Measurements from ENCODE around the gene CYP39A1.

CYP39A1 gene

GRCh38 chr6:46513533-46513932 lies 139.1 kb downstream of the CYP39A1 start:
- no peak overlapping the region for H3K27ac ChIP-seq
- TF ChIP-seq, protein P1, sequence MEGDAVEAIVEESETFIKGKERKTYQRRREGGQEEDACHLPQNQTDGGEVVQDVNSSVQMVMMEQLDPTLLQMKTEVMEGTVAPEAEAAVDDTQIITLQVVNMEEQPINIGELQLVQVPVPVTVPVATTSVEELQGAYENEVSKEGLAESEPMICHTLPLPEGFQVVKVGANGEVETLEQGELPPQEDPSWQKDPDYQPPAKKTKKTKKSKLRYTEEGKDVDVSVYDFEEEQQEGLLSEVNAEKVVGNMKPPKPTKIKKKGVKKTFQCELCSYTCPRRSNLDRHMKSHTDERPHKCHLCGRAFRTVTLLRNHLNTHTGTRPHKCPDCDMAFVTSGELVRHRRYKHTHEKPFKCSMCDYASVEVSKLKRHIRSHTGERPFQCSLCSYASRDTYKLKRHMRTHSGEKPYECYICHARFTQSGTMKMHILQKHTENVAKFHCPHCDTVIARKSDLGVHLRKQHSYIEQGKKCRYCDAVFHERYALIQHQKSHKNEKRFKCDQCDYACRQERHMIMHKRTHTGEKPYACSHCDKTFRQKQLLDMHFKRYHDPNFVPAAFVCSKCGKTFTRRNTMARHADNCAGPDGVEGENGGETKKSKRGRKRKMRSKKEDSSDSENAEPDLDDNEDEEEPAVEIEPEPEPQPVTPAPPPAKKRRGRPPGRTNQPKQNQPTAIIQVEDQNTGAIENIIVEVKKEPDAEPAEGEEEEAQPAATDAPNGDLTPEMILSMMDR (conservative IDR thresholded peaks at IDR 0.05), result no peak

- no peak overlapping the region for H3K27ac ChIP-seq
- TF ChIP-seq, protein P1 (conservative IDR thresholded peaks at IDR 0.05), result no peak
Measured at GRCh38 chr6:46511320-46511719, 141.3 kb downstream of the CYP39A1 start.

DNA sequence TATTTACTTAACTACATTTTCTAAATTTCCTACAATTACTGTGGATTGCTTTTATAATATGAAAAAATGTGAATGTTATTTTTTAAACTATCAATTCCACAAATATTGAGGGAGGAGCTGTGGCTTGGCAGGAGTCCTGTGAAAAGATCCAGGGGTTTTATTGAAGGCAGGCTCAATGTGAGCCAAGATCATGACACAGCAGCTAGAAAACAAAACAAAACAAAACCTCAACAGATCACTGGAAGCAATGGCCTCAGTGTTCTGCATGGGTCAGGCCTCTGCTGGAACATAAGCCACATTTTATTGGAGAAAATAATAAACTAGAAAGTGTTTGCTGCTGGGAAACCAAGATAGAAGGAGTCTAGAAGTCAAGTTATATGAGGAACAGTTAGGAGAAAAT lies 142.0 kb downstream of the CYP39A1 start:
- TF ChIP-seq, protein P1 (conservative IDR thresholded peaks at IDR 0.05), result no peak
- no peak overlapping the region for H3K27ac ChIP-seq

DNA sequence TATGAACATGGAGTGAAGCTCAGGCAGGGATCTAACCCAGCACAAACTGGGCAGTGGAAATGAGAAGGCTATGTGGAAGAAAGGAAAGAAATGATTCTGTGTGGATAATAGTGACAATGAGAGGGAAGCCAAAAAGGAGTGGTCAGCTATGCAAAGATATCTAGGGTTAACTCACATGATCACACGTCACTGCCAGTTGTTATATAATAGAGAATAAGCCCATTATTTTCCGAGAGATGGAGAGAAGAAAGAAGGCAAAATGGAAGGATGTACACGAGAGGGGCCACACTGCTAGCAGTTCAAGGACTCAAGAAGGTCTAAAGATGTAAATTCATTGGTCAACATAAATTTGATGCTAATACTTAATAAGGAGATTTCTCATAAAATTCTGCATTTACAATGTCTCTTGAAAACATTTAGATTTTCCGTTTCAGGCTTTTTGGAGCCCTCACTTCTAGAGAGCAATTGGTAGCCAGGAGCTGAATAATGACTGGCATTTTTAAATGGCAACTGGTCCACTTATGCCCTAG lies 142.6 kb downstream of the CYP39A1 start:
- TF ChIP-seq, protein P1 (conservative IDR thresholded peaks at IDR 0.05), result no peak
- no peak overlapping the region for H3K27ac ChIP-seq

DNA sequence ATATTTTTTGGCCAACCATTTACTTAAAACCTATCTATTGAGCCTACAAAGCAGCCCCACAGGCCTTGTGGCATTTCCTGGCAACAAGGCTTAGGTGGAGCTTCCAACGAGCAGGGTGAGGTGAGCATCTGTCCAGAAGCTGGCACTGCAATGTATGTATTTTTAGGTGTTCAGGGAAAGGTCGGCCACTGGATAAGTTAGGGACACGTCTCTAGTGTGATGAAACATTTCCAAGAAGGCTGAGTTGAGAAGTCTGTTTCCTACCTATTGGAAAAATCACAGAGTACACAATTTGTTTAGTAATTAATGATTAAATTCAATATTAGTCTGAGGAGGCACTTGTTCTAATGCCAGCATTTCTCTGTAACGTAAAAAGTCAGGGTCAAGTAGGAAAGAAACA lies 143.6 kb downstream of the CYP39A1 start:
- H3K27ac ChIP-seq, result no peak overlapping the region
- TF ChIP-seq, protein P1 (conservative IDR thresholded peaks at IDR 0.05), result no peak

GRCh38 chr6:46507426-46507825 lies 145.2 kb downstream of the CYP39A1 start:
- TF ChIP-seq, protein P1 (conservative IDR thresholded peaks at IDR 0.05), result no peak
- no peak overlapping the region for H3K27ac ChIP-seq

GRCh38 chr6:46505693-46506512 lies 146.7 kb downstream of the CYP39A1 start:
- no peak overlapping the region for H3K27ac ChIP-seq
- TF ChIP-seq, protein P1 (conservative IDR thresholded peaks at IDR 0.05), result no peak
